ENCODE results near the gene TRPC3. TPM values are rescaled to one million over a fixed set of nuclear protein-coding genes. Genes with fewer than 3 reads are reported as not detected.

Gene TRPC3
- total RNA-seq, 1 experiment from 2014 or later = 0.25 TPM

- no peak for TF ChIP-seq RAD21 (IDR thresholded peaks at IDR 0.05; ENCODE audit: low read depth)
- no peak for TF ChIP-seq EZH2 (IDR thresholded peaks at IDR 0.05)
- no peak for TF ChIP-seq SIN3A (IDR thresholded peaks at IDR 0.05; ENCODE audit: low read depth)
- TF ChIP-seq SRF (IDR thresholded peaks at IDR 0.05; ENCODE audit: low read depth) = no peak
- TF ChIP-seq ZNF274 (IDR thresholded peaks at IDR 0.05; ENCODE audit: low read depth, low read length) = no peak
Measured at GRCh38 chr4:121953860-121954259, 2.0 kb upstream of the TRPC3 start (continued).

DNA sequence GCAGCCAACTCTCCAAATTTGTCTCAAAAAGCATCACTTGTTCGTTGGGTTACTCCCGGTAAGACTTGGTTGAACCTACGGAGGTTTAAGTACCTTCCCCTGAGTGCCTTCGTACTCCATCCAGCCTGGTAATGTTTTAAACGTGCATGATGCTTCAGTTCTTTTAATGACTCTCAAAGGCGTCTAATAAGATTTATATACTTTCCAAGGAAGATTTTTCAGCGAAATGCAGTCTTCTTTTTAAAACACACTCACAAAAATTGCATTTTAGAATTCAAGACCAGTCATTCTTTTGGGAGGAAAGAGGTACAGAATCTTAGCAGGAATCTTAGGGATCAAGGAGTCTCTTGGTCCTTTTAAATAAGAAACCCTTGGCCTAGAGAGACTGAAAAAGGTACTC, 430 bp upstream of the TRPC3 start:
- Histone ChIP-seq H3K4me3 (replicated peaks in 1 of 2; ENCODE audit: low read depth in 1 of 2, low read length in 2 of 2) (no peak overlapping the region), H3K4me1 (ENCODE audit: control insufficient read depth in 1 of 2, insufficient read depth in 2 of 2, low read length in 2 of 2) (peaks cover 0 to 11% of the 10 kb centered on the region in 2 experiments; a peak in 1 of 4 replicates), H3K79me2 (ENCODE audit: insufficient read depth, low read length) (no peaks in the 10 kb centered on the region), H3K9me2 (ENCODE audit: insufficient read depth) (no peaks in the 10 kb centered on the region), H3K9me3 (ENCODE audit: control insufficient read depth in 1 of 2, insufficient read depth in 1 of 2, low read depth in 1 of 2, low read length in 2 of 2) (no peaks in the 10 kb centered on the region), H4K20me1 (ENCODE audit: insufficient read depth) (no peaks in the 10 kb centered on the region), H3K9ac (ENCODE audit: low read length) (no peak overlapping the region), H3K36me3 (ENCODE audit: control insufficient read depth in 1 of 2, insufficient read depth in 2 of 2, low read length in 2 of 2) (no peaks in the 10 kb centered on the region), H2AFZ (ENCODE audit: low read depth, low read length, poor library complexity, severe bottlenecking) (peak overlapping the region; percentile 75), H3K4me2 (ENCODE audit: low read length) (peak overlapping the region; percentile 69), H3K27ac (ENCODE audit: low read depth, low read length) (no peak overlapping the region), H3K27me3 (ENCODE audit: insufficient read depth, low read length) (no peaks in the 10 kb centered on the region)
- ChIA-PET CTCF (no interaction called here), RAD21 (ENCODE audit: low non-redundant PET in 1 of 2, low total read pairs in 2 of 2, uncharacterized antibody in 2 of 2, unreplicated experiment in 2 of 2) (no interaction called here), POLR2A (no interaction called here)
- intact Hi-C loops (cut with micrococcal nuclease) = no loop called here
- no peak for DNase-seq (ENCODE audit: low read depth, low spot score)
- BruUV-seq (replicated peaks) = no TSS peak
- no peak for ATAC-seq
- TF ChIP-seq CEBPB (IDR thresholded peaks at IDR 0.05; ENCODE audit: low read depth) (no peak), RAD21 (IDR thresholded peaks at IDR 0.05; ENCODE audit: low read depth) (no peak), EZH2 (IDR thresholded peaks at IDR 0.05) (no peak), ZFX (IDR thresholded peaks at IDR 0.05) (no peak), POLR2AphosphoS5 (IDR thresholded peaks at IDR 0.05; ENCODE audit: low read depth, low read length) (no peak), EGR1 (IDR thresholded peaks at IDR 0.05; ENCODE audit: low read depth) (no peak), CTCF (IDR thresholded peaks at IDR 0.05 in 2 of 3, conservative IDR thresholded peaks at IDR 0.05 in 1 of 3; ENCODE audit: borderline replicate concordance in 1 of 3, insufficient read depth in 1 of 3, low read depth in 2 of 3, low read length in 2 of 3) (no peak), ZBTB33 (IDR thresholded peaks at IDR 0.05; ENCODE audit: extremely low read depth, insufficient replicate concordance, low read length) (no peak), ELF1 (IDR thresholded peaks at IDR 0.05; ENCODE audit: borderline replicate concordance, low read depth) (no peak), SP1 (IDR thresholded peaks at IDR 0.05; ENCODE audit: low read depth) (no peak), TCF7L2 (IDR thresholded peaks at IDR 0.05; ENCODE audit: borderline replicate concordance, extremely low read depth, insufficient read depth, insufficient read length) (no peak), SRF (IDR thresholded peaks at IDR 0.05; ENCODE audit: low read depth) (no peak), ATF3 (IDR thresholded peaks at IDR 0.05) (no peak), POLR2A (IDR thresholded peaks at IDR 0.05; ENCODE audit: borderline replicate concordance, extremely low read depth, insufficient read depth, insufficient read length) (no peak), FOSL1 (IDR thresholded peaks at IDR 0.05; ENCODE audit: low read depth) (no peak), JUND (IDR thresholded peaks at IDR 0.05) (no peak), EZH2phosphoT487 (IDR thresholded peaks at IDR 0.05; ENCODE audit: borderline replicate concordance) (no peak)
- TF ChIP-seq, protein P1, sequence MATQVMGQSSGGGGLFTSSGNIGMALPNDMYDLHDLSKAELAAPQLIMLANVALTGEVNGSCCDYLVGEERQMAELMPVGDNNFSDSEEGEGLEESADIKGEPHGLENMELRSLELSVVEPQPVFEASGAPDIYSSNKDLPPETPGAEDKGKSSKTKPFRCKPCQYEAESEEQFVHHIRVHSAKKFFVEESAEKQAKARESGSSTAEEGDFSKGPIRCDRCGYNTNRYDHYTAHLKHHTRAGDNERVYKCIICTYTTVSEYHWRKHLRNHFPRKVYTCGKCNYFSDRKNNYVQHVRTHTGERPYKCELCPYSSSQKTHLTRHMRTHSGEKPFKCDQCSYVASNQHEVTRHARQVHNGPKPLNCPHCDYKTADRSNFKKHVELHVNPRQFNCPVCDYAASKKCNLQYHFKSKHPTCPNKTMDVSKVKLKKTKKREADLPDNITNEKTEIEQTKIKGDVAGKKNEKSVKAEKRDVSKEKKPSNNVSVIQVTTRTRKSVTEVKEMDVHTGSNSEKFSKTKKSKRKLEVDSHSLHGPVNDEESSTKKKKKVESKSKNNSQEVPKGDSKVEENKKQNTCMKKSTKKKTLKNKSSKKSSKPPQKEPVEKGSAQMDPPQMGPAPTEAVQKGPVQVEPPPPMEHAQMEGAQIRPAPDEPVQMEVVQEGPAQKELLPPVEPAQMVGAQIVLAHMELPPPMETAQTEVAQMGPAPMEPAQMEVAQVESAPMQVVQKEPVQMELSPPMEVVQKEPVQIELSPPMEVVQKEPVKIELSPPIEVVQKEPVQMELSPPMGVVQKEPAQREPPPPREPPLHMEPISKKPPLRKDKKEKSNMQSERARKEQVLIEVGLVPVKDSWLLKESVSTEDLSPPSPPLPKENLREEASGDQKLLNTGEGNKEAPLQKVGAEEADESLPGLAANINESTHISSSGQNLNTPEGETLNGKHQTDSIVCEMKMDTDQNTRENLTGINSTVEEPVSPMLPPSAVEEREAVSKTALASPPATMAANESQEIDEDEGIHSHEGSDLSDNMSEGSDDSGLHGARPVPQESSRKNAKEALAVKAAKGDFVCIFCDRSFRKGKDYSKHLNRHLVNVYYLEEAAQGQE (IDR thresholded peaks at IDR 0.05; ENCODE audit: low read depth) = no peak

Measured in HCT116 (cell line).